K562 (cell line): ENCODE data around the gene LTB4R2. TPM values are rescaled to one million over a fixed set of nuclear protein-coding genes. Genes with fewer than 3 reads are reported as not detected.
A peak's percentile ranks its signal among the peaks of the same experiment; 100 is the strongest.

Source experiments
- BDP1 ChIP-seq: IDR thresholded peaks from 3 replicates; pipeline ENCODE4 v1.6.1; 2011; ENCODE audit not compliant: insufficient read length, insufficient read depth
- C11orf30 ChIP-seq: fragments of 450-650 bp; IDR thresholded peaks from 2 replicates; pipeline ENCODE4 v1.6.1; 2016; ENCODE audit warnings: low read depth, mild to moderate bottlenecking
- CREBBP ChIP-seq: IDR thresholded peaks from one replicate; pipeline ENCODE4 v1.6.1; 2012; ENCODE audit warnings: low read depth, mild to moderate bottlenecking, control low read depth, inconsistent platforms, low read length
- CXXC5 ChIP-seq: fragments of 250-450 bp; sonication (Bioruptor Pico); IDR thresholded peaks from 2 replicates; pipeline ENCODE4 v1.8.0; 2022; ENCODE audit warnings: inconsistent platforms, mild to moderate bottlenecking, moderate library complexity
- ETV5 ChIP-seq: sonication (generic); formaldehyde crosslinking; IDR thresholded peaks from 2 replicates; pipeline ENCODE4 v1.4.0; 2020; ENCODE audit warnings: low read depth, mild to moderate bottlenecking, missing genetic modification reagents
- FOXK1 ChIP-seq: sonication (generic); formaldehyde crosslinking; IDR thresholded peaks from 2 replicates; pipeline ENCODE4 v1.8.0; 2022; ENCODE audit warnings: missing genetic modification reagents, mild to moderate bottlenecking, borderline replicate concordance
- HDAC3 ChIP-seq: fragments of 450-650 bp; IDR thresholded peaks from 2 replicates; pipeline ENCODE4 v1.6.1; 2018; ENCODE audit warnings: borderline replicate concordance, mild to moderate bottlenecking, moderate library complexity; ENCODE audit not compliant: partially characterized antibody
- MAFG ChIP-seq: fragments of 450-650 bp; conservative IDR thresholded peaks from 2 replicates; pipeline ENCODE4 v1.6.1; 2016; ENCODE audit warnings: missing genetic modification characterization, missing compliant biosample characterization
- MAFK ChIP-seq: IDR thresholded peaks from 2 replicates; pipeline ENCODE4 v1.6.1; 2011; ENCODE audit warnings: low read length, improper control_type of control experiment
- POLR2B ChIP-seq: fragments of 450-650 bp; IDR thresholded peaks from 2 replicates; pipeline ENCODE4 v1.6.1; 2018; ENCODE audit warnings: low read depth; ENCODE audit not compliant: partially characterized antibody
- PRMT5 ChIP-seq: sonication (generic); formaldehyde crosslinking; IDR thresholded peaks from 2 replicates; pipeline ENCODE4 v1.5.0; 2020; ENCODE audit warnings: missing genetic modification reagents
- ZBTB1 ChIP-seq: sonication (generic); formaldehyde crosslinking; IDR thresholded peaks from 2 replicates; pipeline ENCODE4 v1.8.1; 2023; ENCODE audit warnings: missing genetic modification reagents, low read depth, mild to moderate bottlenecking, borderline replicate concordance
- ZNF224 ChIP-seq: sonication (generic); formaldehyde crosslinking; IDR thresholded peaks from 2 replicates; pipeline ENCODE4 v1.8.0; 2022; ENCODE audit warnings: mild to moderate bottlenecking, missing genetic modification reagents
- ZNF232 ChIP-seq: sonication (generic); formaldehyde crosslinking; IDR thresholded peaks from 2 replicates; pipeline ENCODE4 v1.8.0; 2022; ENCODE audit warnings: mild to moderate bottlenecking, missing genetic modification reagents
- ZNF263 ChIP-seq: sonication (generic); formaldehyde crosslinking; IDR thresholded peaks from 2 replicates; pipeline ENCODE4 v1.8.0; 2022; ENCODE audit warnings: mild to moderate bottlenecking, missing genetic modification reagents, borderline replicate concordance
- ZNF311 ChIP-seq: fragments of 250-450 bp; sonication (Bioruptor Pico); IDR thresholded peaks from 2 replicates; pipeline ENCODE4 v1.4.0; 2020; ENCODE audit warnings: mild to moderate bottlenecking, moderate library complexity
- polyA plus RNA-seq, 8 experiments: library from polyadenylated mRNA; depleted of rRNA in 4 of 8; stranded (reverse) in 5 of 8; unstranded in 3 of 8; fragments of >200 nt; fragmentation: Nextera tagmentation in 2 of 8; fragmentation: Illumina TruSeq in 1 of 8; extraction: Ambion mirVana in 2 of 8; extraction: Trizol in 1 of 8; gene quantifications; 2 replicates each; pipeline versions ENCODE4 v1.2.1 to v1.2.3, GENCODE V29; 2011 to 2014; ENCODE audit warnings: inconsistent platforms in 1 of 8, missing spikeins in 1 of 8
- total RNA-seq, 7 experiments: library from RNA; depleted of rRNA in 6 of 7; stranded (reverse); fragments of >200 nt in 6 of 7; fragmentation: Illumina TruSeq in 2 of 7; extraction: Trizol in 2 of 7; gene quantifications; 2 replicates each; pipeline versions ENCODE4 v1.2.1 to v1.2.3, GENCODE V29; 2011 to 2021; ENCODE audit warnings: low replicate concordance in 1 of 7
- TF ChIP-seq, protein P1 (sequence below): sonication (generic); formaldehyde crosslinking; IDR thresholded peaks from 2 replicates; pipeline ENCODE4 v1.9.0; 2022; ENCODE audit warnings: mild to moderate bottlenecking, missing genetic modification reagents
- TF ChIP-seq, protein P2 (sequence below): fragments of 450-650 bp; IDR thresholded peaks from 2 replicates; pipeline ENCODE4 v1.6.1; 2017; ENCODE audit warnings: mild to moderate bottlenecking, moderate library complexity
- TF ChIP-seq, protein P3 (sequence below): fragments of 450-650 bp; IDR thresholded peaks from 2 replicates; pipeline ENCODE4 v1.6.1; 2017; ENCODE audit warnings: antibody characterized with exemption, mild to moderate bottlenecking

Gene LTB4R2
- total and polyA plus RNA-seq, 9 of the 15 experiments (the other 6 are each of a cell fraction or from before 2014, with no cell fraction given): 0.03 to 11.6 (median 2.8) TPM; not detected in 1

DNA sequence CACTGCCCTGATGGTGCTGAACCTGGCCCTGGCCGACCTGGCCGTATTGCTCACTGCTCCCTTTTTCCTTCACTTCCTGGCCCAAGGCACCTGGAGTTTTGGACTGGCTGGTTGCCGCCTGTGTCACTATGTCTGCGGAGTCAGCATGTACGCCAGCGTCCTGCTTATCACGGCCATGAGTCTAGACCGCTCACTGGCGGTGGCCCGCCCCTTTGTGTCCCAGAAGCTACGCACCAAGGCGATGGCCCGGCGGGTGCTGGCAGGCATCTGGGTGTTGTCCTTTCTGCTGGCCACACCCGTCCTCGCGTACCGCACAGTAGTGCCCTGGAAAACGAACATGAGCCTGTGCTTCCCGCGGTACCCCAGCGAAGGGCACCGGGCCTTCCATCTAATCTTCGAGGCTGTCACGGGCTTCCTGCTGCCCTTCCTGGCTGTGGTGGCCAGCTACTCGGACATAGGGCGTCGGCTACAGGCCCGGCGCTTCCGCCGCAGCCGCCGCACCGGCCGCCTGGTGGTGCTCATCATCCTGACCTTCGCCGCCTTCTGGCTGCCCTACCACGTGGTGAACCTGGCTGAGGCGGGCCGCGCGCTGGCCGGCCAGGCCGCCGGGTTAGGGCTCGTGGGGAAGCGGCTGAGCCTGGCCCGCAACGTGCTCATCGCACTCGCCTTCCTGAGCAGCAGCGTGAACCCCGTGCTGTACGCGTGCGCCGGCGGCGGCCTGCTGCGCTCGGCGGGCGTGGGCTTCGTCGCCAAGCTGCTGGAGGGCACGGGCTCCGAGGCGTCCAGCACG is 6.1 kb downstream of the LTB4R2 start (continued):
- TF ChIP-seq ETV5 (CRISPR knock-in tag) (peak; percentile 92), PRMT5 (CRISPR knock-in tag) (no peak), MAFK (peak; percentile 34; the same call in 1 of the 2 replicates), CXXC5 (CRISPR knock-in tag) (peak; percentile 79), POLR2B (peak; percentile 26), HDAC3 (no peak), C11orf30 (peak; percentile 83), BDP1 (no peak), MAFG (tag) (peak; percentile 58), FOXK1 (no peak), ZNF224 (CRISPR knock-in tag) (0 out of 2 replicates have a peak, but pooled peaks have one; percentile 62), ZBTB1 (CRISPR knock-in tag) (peak; percentile 86), ZNF263 (no peak; the same call in 1 of the 2 replicates), CREBBP (no peak), ZNF311 (CRISPR knock-in tag) (0 out of 2 replicates have a peak, but pooled peaks have one; percentile 38), ZNF232 (CRISPR knock-in tag) (peak; percentile 74; the same call in 1 of the 2 replicates)
- TF ChIP-seq, protein P1, sequence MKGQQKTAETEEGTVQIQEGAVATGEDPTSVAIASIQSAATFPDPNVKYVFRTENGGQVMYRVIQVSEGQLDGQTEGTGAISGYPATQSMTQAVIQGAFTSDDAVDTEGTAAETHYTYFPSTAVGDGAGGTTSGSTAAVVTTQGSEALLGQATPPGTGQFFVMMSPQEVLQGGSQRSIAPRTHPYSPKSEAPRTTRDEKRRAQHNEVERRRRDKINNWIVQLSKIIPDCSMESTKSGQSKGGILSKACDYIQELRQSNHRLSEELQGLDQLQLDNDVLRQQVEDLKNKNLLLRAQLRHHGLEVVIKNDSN (CRISPR knock-in tag): peak; percentile 88
- TF ChIP-seq, protein P2, sequence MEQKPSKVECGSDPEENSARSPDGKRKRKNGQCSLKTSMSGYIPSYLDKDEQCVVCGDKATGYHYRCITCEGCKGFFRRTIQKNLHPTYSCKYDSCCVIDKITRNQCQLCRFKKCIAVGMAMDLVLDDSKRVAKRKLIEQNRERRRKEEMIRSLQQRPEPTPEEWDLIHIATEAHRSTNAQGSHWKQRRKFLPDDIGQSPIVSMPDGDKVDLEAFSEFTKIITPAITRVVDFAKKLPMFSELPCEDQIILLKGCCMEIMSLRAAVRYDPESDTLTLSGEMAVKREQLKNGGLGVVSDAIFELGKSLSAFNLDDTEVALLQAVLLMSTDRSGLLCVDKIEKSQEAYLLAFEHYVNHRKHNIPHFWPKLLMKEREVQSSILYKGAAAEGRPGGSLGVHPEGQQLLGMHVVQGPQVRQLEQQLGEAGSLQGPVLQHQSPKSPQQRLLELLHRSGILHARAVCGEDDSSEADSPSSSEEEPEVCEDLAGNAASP: no peak
- TF ChIP-seq, protein P3, sequence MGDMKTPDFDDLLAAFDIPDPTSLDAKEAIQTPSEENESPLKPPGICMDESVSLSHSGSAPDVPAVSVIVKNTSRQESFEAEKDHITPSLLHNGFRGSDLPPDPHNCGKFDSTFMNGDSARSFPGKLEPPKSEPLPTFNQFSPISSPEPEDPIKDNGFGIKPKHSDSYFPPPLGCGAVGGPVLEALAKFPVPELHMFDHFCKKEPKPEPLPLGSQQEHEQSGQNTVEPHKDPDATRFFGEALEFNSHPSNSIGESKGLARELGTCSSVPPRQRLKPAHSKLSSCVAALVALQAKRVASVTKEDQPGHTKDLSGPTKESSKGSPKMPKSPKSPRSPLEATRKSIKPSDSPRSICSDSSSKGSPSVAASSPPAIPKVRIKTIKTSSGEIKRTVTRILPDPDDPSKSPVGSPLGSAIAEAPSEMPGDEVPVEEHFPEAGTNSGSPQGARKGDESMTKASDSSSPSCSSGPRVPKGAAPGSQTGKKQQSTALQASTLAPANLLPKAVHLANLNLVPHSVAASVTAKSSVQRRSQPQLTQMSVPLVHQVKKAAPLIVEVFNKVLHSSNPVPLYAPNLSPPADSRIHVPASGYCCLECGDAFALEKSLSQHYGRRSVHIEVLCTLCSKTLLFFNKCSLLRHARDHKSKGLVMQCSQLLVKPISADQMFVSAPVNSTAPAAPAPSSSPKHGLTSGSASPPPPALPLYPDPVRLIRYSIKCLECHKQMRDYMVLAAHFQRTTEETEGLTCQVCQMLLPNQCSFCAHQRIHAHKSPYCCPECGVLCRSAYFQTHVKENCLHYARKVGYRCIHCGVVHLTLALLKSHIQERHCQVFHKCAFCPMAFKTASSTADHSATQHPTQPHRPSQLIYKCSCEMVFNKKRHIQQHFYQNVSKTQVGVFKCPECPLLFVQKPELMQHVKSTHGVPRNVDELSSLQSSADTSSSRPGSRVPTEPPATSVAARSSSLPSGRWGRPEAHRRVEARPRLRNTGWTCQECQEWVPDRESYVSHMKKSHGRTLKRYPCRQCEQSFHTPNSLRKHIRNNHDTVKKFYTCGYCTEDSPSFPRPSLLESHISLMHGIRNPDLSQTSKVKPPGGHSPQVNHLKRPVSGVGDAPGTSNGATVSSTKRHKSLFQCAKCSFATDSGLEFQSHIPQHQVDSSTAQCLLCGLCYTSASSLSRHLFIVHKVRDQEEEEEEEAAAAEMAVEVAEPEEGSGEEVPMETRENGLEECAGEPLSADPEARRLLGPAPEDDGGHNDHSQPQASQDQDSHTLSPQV: peak; percentile 97
